ENCODE results near the gene PIK3AP1.
A peak's percentile ranks its signal among the peaks of the same experiment; 100 is the strongest.

The PIK3AP1 gene

DNA sequence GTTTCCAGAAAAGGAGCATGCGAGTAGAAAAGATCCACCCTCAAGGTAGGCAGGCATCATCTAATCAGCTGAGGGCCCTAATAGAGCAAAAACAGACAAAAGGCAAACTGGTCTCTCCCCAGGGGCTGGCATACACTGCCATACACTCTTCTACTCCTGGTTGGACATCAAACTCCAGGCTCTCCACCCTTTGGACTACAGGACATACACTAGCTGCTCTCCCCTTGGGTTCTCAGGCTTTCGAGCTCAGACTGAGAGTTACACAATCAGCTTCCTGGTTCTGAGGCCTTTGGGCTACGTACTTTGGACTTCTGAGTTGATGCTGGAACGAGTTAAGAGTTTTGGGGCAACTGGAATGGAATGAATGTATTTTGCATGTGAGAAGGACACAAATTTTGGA is 82.6 kb downstream of the PIK3AP1 start:
- no peak for DNase-seq (ENCODE audit: low read depth)

DNA sequence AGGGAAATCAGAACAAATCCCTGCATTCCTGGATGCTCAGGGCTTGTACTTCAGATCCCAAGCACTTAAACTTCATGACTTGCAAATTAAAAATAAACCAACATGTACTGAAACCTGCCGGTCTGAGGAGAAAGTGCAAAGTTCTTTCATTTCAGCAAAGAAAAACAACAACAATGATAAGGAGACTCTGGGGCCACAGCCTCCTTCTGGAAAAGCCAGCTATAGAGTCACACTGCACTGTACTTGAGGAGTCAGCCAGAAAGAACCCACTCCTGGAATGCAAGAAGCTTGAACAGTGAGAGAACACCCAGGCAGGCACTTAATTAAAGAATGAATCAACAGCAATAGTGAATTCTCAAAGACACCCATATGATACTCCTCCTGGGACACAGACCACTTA is 83.8 kb downstream of the PIK3AP1 start:
- DNase-seq (ENCODE audit: low read depth) = peak; percentile 37
- no peak overlapping the region for H3K4me3 ChIP-seq (ENCODE audit: low read length)
- no peak for TF ChIP-seq CTCF (conservative IDR thresholded peaks at IDR 0.05; ENCODE audit: low read length)

More for the DNA sequence above, 82.6 kb downstream of the PIK3AP1 start:
- H3K4me3 ChIP-seq (ENCODE audit: low read length) = no peak overlapping the region
- no peak for TF ChIP-seq CTCF (conservative IDR thresholded peaks at IDR 0.05; ENCODE audit: low read length)

DNA sequence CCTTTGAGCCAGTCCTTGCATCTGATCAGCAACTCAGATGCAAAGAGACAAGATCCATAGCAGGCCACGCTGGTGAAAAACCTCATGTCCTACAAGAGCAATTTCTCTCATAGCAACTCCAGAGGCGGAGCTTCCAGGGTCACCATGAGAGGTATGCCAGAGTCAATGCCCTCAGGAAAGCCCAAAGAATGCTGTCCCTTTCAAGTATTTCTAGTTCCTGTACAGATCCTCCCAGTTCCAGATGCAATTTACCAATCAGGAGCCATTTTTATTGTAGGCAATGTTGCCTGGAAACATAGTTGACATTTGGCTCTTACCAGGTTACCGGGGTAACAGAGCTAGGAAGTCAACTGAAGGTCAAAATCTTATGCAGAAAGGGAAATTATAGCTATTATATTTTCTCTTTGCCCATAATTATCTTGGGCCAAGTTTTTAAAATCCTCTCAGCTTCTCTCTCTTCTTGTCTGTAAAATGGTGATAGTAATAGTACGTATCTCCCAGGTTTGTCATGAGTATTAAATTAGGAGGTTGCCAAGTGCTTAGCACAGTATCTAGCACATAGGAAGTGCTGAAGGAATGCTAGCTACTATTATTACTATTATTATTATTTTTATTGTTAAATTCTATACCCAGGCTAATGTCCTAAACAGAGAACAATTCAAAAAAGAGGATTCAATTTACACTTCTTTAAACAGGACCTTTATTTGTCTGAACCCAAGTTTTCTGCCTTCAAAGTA is 87.2 kb downstream of the PIK3AP1 start:
- TF ChIP-seq CTCF (conservative IDR thresholded peaks at IDR 0.05; ENCODE audit: low read length) = no peak
- DNase-seq (ENCODE audit: low read depth) = no peak
- no peak overlapping the region for H3K4me3 ChIP-seq (ENCODE audit: low read length)

GRCh38 chr10:96627292-96627691 is 93.0 kb downstream of the PIK3AP1 start:
- TF ChIP-seq CTCF (conservative IDR thresholded peaks at IDR 0.05; ENCODE audit: low read length) = no peak
- no peak for DNase-seq (ENCODE audit: low read depth)
- H3K4me3 ChIP-seq (ENCODE audit: low read length) = no peak overlapping the region

DNA sequence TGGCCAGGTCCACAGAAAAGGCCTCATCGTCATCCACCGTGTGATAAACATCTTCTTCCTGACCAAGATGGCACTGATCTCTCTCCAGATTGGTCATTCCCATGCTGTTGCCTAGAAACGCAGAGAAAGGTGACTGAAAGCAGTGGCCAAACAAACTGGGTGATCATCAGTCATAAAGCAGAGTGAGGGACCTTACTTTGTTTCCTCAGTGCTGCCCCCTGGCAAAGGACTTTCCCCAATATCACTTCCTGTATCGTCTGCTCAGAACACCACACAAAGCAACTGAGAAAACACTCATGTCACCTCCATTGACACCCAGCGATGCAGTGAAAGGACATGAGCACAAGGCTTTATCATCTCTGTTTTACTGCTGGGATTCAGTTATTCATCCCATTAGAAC is 93.5 kb downstream of the PIK3AP1 start:
- DNase-seq (ENCODE audit: low read depth) = no peak

GRCh38 chr10:96625173-96625572 is 95.1 kb downstream of the PIK3AP1 start:
- TF ChIP-seq CTCF (conservative IDR thresholded peaks at IDR 0.05; ENCODE audit: low read length) = no peak
- H3K4me3 ChIP-seq (ENCODE audit: low read length) = no peak overlapping the region
- no peak for DNase-seq (ENCODE audit: low read depth)

More for the DNA sequence above, 93.5 kb downstream of the PIK3AP1 start:
- no peak; the same call in 1 of the 2 replicates for TF ChIP-seq CTCF (conservative IDR thresholded peaks at IDR 0.05; ENCODE audit: low read length)
- H3K4me3 ChIP-seq (ENCODE audit: low read length) = no peak overlapping the region

GRCh38 chr10:96622013-96622787 is 98.1 kb downstream of the PIK3AP1 start:
- H3K4me3 ChIP-seq (ENCODE audit: low read length) = no peak overlapping the region
- TF ChIP-seq CTCF (conservative IDR thresholded peaks at IDR 0.05; ENCODE audit: low read length) = no peak
- DNase-seq (ENCODE audit: low read depth) = no peak

All from AG10803 (cell line).